Lower leg skin (tissue), 4 donors: ENCODE measurements around the gene CNTLN. TPM values are rescaled to one million over a fixed set of nuclear protein-coding genes. Genes with fewer than 3 reads are reported as not detected.

Source experiments
- DNase-seq, 2 donors: peaks; one replicate each; pipeline ENCODE4 v3.0.0-alpha.2; 2019; ENCODE audit warnings: low spot score in 2 of 2
- H3K4me3 ChIP-seq: fragments of 200-600 bp; sonication (generic); 2 replicates; pipeline ENCODE4 v1.5.1; 2017; ENCODE audit warnings: mild to moderate bottlenecking, low read depth; ENCODE audit not compliant: poor library complexity, severe bottlenecking
- POLR2A ChIP-seq, 2 donors: fragments of 450-650 bp; IDR thresholded peaks; one replicate each; pipeline ENCODE4 v1.6.1; 2016 to 2017; ENCODE audit warnings: antibody characterized with exemption in 2 of 2, mild to moderate bottlenecking in 1 of 2, moderate library complexity in 1 of 2
- WGBS, 2 donors: methylation state at CpG; one replicate each; pipeline ENCODE4 v1.1.5; 2018; 5-methylcytosine and 5-hydroxymethylcytosine counted together
- intact Hi-C: fragments of 100-400 bp; cut with DNase I; formaldehyde crosslinking; loops from one replicate; pipeline ENCODE4 v1.15.0; 2023; ENCODE audit warnings: low total_unique reads
- total RNA-seq, 4 donors: library from RNA; depleted of rRNA; stranded (reverse); fragments of >200 nt; gene quantifications; one replicate each; pipeline ENCODE4 v1.1.0, GENCODE V29; 2016
- TF ChIP-seq, protein P1 (sequence below), 3 donors: fragments of 450-650 bp; IDR thresholded peaks; one replicate each; pipeline ENCODE4 v1.5.1; 2016; ENCODE audit warnings: antibody characterized with exemption in 3 of 3, mild to moderate bottlenecking in 3 of 3, moderate library complexity in 2 of 3

Gene CNTLN
- total RNA-seq, 4 donors from 2014 or later = 1.3 to 4.3 (median 3.7) TPM

DNA sequence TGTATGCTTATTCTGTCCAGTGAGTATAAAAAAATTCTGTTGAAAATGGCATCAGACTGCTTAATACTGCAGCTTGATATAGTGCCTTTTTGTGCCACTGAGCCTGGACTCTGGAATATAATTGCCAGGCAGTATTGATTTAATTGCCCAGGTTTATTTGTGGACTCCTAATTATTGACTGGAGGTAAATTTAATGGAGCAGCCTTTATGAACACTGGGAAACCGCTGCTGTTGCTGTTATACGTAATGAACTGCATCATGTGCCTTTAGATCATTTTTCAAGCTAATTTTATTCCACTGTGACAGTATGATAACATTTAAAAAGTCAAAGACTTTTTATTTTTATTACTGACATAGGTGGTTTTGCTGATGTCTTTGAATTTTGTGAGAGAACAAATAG, 353.8 kb downstream of the CNTLN start:
- DNase-seq = no peak
- 95 to 99% methylated on average over 2 of the region's 2 CpGs for WGBS, 2 donors
- intact Hi-C loops = no loop called here
- TF ChIP-seq, protein P1, sequence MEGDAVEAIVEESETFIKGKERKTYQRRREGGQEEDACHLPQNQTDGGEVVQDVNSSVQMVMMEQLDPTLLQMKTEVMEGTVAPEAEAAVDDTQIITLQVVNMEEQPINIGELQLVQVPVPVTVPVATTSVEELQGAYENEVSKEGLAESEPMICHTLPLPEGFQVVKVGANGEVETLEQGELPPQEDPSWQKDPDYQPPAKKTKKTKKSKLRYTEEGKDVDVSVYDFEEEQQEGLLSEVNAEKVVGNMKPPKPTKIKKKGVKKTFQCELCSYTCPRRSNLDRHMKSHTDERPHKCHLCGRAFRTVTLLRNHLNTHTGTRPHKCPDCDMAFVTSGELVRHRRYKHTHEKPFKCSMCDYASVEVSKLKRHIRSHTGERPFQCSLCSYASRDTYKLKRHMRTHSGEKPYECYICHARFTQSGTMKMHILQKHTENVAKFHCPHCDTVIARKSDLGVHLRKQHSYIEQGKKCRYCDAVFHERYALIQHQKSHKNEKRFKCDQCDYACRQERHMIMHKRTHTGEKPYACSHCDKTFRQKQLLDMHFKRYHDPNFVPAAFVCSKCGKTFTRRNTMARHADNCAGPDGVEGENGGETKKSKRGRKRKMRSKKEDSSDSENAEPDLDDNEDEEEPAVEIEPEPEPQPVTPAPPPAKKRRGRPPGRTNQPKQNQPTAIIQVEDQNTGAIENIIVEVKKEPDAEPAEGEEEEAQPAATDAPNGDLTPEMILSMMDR (IDR thresholded peaks at IDR 0.05) = no peak
- no peak for TF ChIP-seq POLR2A (IDR thresholded peaks at IDR 0.05)
- H3K4me3 ChIP-seq = no peak overlapping the region

DNA sequence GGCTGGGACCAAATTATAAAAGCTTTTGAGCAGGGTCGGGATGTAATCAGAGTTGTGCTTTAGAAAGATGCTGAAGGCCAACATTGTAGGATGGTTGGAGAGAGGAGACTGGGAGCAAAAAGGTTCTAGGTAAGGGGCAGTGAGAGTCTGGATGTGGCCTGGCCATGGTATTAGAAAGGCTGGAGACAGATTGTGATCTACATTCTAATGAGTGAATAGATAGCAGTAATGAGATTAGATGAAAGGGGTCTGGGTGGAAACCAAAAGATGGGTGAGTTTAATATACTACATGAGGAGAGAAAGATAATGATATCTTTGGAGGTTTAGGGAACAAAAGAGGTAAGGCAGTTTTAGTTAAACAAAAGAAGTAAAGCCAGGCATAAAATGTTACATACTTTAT, 355.3 kb downstream of the CNTLN start:
- intact Hi-C loops = no loop called here
- H3K4me3 ChIP-seq = no peak overlapping the region
- 75 to 79% methylated on average over 1 of the region's 1 CpG for WGBS, 2 donors
- no peak for TF ChIP-seq POLR2A (IDR thresholded peaks at IDR 0.05)
- TF ChIP-seq, protein P1 (IDR thresholded peaks at IDR 0.05) = no peak
- no peak for DNase-seq

DNA sequence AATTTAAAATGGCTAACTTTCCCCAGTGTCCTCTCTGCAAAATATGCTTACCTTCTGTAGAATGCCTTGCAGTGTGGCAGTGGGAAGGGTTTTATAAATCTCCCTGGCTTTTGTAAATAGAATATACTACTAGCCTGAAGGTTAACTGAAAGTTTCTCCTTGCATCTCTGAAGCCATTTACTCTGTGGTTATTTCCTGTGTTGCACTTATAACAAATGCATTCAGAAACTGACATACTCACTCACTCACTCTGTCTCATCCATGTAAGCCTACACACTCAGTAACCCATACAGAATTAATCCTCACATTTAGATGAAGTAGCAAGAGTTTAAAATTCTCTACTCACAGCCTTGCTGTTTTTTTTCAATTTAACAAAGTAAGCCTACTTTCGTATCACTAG, 356.9 kb downstream of the CNTLN start:
- H3K4me3 ChIP-seq = no peak overlapping the region
- 95 to 98% methylated on average over 1 of the region's 1 CpG for WGBS, 2 donors
- TF ChIP-seq POLR2A (IDR thresholded peaks at IDR 0.05) = no peak
- TF ChIP-seq, protein P1 (IDR thresholded peaks at IDR 0.05) = no peak
- intact Hi-C loops = no loop called here
- no peak for DNase-seq

DNA sequence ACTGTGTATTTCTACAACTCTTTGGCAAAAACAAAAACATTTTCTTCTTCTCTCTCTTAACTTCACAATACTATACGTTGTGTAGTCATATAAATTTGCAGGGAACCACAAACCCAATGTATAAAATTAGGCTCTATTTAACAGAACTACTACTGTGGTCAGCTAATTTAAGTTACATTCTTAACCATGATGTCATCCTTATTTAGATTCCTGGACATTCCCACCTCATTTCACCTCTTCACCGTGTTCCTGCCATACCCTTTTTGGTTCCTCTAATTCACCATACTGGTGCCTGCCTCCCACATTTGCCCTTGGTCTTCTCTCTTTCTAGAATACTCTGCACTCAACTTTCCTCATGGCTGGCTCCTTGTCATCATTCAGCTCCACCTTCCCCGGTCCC, 368.4 kb downstream of the CNTLN start:
- DNase-seq = no peak
- intact Hi-C loops = no loop called here
- H3K4me3 ChIP-seq = no peak overlapping the region
- no peak for TF ChIP-seq POLR2A (IDR thresholded peaks at IDR 0.05)
- TF ChIP-seq, protein P1 (IDR thresholded peaks at IDR 0.05) = no peak
- WGBS, 2 donors = 89 to 90% methylated on average over 3 of the region's 3 CpGs

DNA sequence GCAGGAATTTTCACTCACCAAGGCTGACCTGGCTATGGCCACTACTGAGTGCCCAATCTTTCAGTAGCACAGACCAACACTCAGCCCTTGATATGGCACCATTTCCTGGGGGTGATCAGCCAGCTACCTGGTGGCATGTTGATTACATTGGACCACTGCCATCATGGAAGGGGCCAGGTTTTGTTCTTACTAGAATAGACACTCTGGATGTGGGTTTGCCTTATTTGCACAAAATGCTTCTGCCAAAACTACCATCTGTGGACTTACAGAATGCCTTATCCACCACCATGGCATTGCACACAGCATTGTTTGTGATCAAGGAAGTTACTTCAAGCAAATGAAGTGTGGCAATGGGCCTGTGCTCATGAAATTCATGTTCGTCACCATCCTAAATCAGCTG, 374.3 kb downstream of the CNTLN start:
- intact Hi-C loops = no loop called here
- 82 to 89% methylated on average over 1 of the region's 1 CpG for WGBS, 2 donors
- TF ChIP-seq, protein P1 (IDR thresholded peaks at IDR 0.05) = no peak
- TF ChIP-seq POLR2A (IDR thresholded peaks at IDR 0.05) = no peak
- no peak overlapping the region for H3K4me3 ChIP-seq
- DNase-seq = no peak

DNA sequence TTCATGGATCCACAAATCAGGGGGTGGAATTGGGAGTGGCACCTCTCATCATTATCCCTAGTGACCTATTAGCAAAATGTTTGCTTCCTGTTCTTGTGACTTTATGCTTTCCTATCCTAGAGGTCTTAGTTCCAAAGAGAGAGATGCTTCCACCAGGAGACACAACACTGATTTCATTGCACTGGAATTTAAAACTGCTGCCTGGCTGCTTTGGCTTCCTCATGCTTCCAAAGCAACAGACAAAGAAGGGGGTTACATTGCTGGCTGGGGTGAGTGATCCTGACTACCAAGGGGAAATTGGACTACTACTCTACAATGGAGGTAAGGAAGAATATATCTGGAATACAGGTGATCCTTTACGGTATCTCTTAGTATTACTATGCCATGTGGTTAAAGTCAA, 374.9 kb downstream of the CNTLN start:
- WGBS, 2 donors = 93 to 100% methylated on average over 1 of the region's 1 CpG

More for the DNA sequence above, 374.9 kb downstream of the CNTLN start:
- TF ChIP-seq, protein P1 (IDR thresholded peaks at IDR 0.05) = no peak
- no peak for TF ChIP-seq POLR2A (IDR thresholded peaks at IDR 0.05)
- DNase-seq = no peak
- intact Hi-C loops = no loop called here
- no peak overlapping the region for H3K4me3 ChIP-seq
